ENCODE measurements around the gene BICD1. TPM values are rescaled to one million over a fixed set of nuclear protein-coding genes. Genes with fewer than 3 reads are reported as not detected.

BICD1 gene
- total RNA-seq, 1 experiment from 2014 or later: 41.3 TPM

DNA sequence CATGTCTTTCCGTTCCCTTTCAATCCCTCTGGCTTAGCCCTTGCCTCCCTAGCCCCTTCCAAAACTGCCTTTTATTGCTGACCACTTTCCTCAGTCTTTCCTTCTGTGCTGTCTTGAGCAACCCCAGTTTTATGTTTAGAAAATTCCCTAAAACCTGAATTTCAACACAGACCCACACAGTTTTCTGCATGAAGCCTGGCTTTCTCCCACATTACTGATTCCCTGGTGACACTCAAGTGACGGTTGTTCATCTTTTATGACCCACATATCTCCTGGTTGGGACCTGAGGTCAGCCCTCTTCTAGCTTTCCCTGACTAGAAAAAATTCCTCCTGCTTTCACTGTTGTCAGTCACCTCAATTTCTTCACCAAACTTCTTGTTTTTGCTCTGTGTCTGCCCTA is 313.7 kb downstream of the BICD1 start:
- no peak for DNase-seq
- Histone ChIP-seq H3K4me2 (no peak overlapping the region), H3K36me3 (ENCODE audit: low read depth) (no peaks in the 10 kb centered on the region), H4K20me1 (ENCODE audit: insufficient read depth) (0 out of 2 replicates have a peak, but pooled peaks cover 2% of the 10 kb centered on the region), H3K4me1 (replicated peaks; ENCODE audit: insufficient read depth) (peaks cover 15% of the 10 kb centered on the region), H3K27me3 (ENCODE audit: insufficient read depth, low read depth) (no peaks in the 10 kb centered on the region), H3K27ac (no peak overlapping the region), H3K79me2 (ENCODE audit: low read depth) (peaks cover 34% of the 10 kb centered on the region), H3K9me3 (ENCODE audit: insufficient read depth, low read depth) (no peaks in the 10 kb centered on the region), H3K4me3 (no peak overlapping the region), H2AFZ (no peak overlapping the region), H3F3A (ENCODE audit: insufficient read depth, low read depth) (peaks cover 3% of the 10 kb centered on the region; the same call in 1 of the 2 replicates), H3K9me2 (ENCODE audit: insufficient read depth) (no peaks in the 10 kb centered on the region)
- ChIA-PET CTCF (no interaction called here), POLR2A (ENCODE audit: unreplicated experiment) (no interaction called here)
- TF ChIP-seq, protein P1, sequence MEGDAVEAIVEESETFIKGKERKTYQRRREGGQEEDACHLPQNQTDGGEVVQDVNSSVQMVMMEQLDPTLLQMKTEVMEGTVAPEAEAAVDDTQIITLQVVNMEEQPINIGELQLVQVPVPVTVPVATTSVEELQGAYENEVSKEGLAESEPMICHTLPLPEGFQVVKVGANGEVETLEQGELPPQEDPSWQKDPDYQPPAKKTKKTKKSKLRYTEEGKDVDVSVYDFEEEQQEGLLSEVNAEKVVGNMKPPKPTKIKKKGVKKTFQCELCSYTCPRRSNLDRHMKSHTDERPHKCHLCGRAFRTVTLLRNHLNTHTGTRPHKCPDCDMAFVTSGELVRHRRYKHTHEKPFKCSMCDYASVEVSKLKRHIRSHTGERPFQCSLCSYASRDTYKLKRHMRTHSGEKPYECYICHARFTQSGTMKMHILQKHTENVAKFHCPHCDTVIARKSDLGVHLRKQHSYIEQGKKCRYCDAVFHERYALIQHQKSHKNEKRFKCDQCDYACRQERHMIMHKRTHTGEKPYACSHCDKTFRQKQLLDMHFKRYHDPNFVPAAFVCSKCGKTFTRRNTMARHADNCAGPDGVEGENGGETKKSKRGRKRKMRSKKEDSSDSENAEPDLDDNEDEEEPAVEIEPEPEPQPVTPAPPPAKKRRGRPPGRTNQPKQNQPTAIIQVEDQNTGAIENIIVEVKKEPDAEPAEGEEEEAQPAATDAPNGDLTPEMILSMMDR (conservative IDR thresholded peaks at IDR 0.05): no peak
- no peak for TF ChIP-seq EZH2 (IDR thresholded peaks at IDR 0.05; ENCODE audit: low read depth)
- intact Hi-C loops (cut with micrococcal nuclease; ENCODE audit: unreplicated experiment): no loop called here
- BruUV-seq (replicated peaks): no TSS peak

DNA sequence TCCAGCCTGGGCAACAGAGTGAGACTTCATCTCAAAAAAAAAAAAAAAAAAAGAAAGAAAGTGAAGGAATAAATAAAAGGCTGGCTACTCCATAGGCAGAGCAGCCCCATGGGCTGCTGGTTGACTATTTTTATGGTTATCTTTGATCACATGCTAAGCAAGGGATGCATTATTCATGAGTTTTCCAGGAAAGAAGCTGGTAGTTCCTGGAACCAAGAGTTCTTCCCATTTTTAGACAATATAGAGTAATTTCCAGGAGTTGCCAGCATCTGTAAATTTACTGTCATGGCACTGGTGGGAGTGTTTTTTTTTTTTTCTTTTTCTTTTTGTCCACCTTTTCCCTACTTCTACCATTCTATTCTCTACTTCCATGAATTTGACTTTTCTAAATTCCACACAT is 316.9 kb downstream of the BICD1 start:
- Histone ChIP-seq H3K4me1 (replicated peaks; ENCODE audit: insufficient read depth) (peaks cover 15% of the 10 kb centered on the region), H3K79me2 (ENCODE audit: low read depth) (peaks cover 34% of the 10 kb centered on the region), H3K27ac (no peak overlapping the region), H3K27me3 (ENCODE audit: insufficient read depth, low read depth) (no peaks in the 10 kb centered on the region), H2AFZ (no peak overlapping the region), H3F3A (ENCODE audit: insufficient read depth, low read depth) (peaks cover 3% of the 10 kb centered on the region; the same call in 1 of the 2 replicates), H3K4me2 (no peak overlapping the region), H3K4me3 (no peak overlapping the region), H4K20me1 (ENCODE audit: insufficient read depth) (0 out of 2 replicates have a peak, but pooled peaks cover 2% of the 10 kb centered on the region), H3K9me3 (ENCODE audit: insufficient read depth, low read depth) (no peaks in the 10 kb centered on the region), H3K9me2 (ENCODE audit: insufficient read depth) (no peaks in the 10 kb centered on the region), H3K36me3 (ENCODE audit: low read depth) (no peaks in the 10 kb centered on the region)
- no peak for DNase-seq
- ChIA-PET CTCF (interaction anchor here (0.7 kb wide), 1 partner anchor 135 kb away, joined by 4 read pairs; no protein-coding TSS in a partner anchor), POLR2A (ENCODE audit: unreplicated experiment) (no interaction called here)
- no TSS peak for BruUV-seq (replicated peaks)
- TF ChIP-seq, protein P1 (conservative IDR thresholded peaks at IDR 0.05): no peak
- TF ChIP-seq EZH2 (IDR thresholded peaks at IDR 0.05; ENCODE audit: low read depth): no peak
- intact Hi-C loops (cut with micrococcal nuclease; ENCODE audit: unreplicated experiment): no loop called here

DNA sequence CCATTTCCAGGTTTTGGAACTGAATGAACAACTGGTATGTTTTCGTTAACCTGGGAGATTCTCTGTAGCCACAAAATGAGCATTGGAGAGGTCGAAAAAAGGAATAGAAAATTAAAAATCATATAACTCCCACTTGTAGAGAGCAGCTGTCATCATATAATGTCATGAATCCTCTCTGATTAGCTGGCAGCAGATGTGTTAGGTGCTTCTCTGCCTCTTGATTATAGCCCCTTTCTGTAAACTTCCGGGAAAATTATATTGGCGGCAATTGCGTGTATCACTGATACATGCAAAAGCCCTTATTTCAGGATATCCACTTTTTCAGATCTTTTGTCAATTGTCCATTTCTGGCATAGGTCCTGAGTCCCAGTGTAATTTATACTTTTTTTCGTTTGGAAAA is 324.4 kb downstream of the BICD1 start:
- H2AFZ ChIP-seq: no peak overlapping the region
- H3K9me2 ChIP-seq (ENCODE audit: insufficient read depth): no peaks in the 10 kb centered on the region
- H3K27me3 ChIP-seq (ENCODE audit: insufficient read depth, low read depth): no peaks in the 10 kb centered on the region
- no peaks in the 10 kb centered on the region for H4K20me1 ChIP-seq (ENCODE audit: insufficient read depth)
- no peaks in the 10 kb centered on the region for H3K9me3 ChIP-seq (ENCODE audit: insufficient read depth, low read depth)
- H3F3A ChIP-seq (ENCODE audit: insufficient read depth, low read depth): 0 out of 2 replicates have a peak, but pooled peaks cover 11% of the 10 kb centered on the region
- ChIA-PET POLR2A (ENCODE audit: unreplicated experiment) (no interaction called here), CTCF (no interaction called here)
- H3K4me3 ChIP-seq: no peak overlapping the region
- DNase-seq: no peak
- H3K4me2 ChIP-seq: no peak overlapping the region
- peaks cover 7% of the 10 kb centered on the region for H3K4me1 ChIP-seq (replicated peaks; ENCODE audit: insufficient read depth)
- no peak for TF ChIP-seq EZH2 (IDR thresholded peaks at IDR 0.05; ENCODE audit: low read depth)
- TF ChIP-seq, protein P1 (conservative IDR thresholded peaks at IDR 0.05): no peak
- BruUV-seq (replicated peaks): no TSS peak
- no peak overlapping the region for H3K27ac ChIP-seq
- peaks cover 24% of the 10 kb centered on the region for H3K79me2 ChIP-seq (ENCODE audit: low read depth)
- intact Hi-C loops (cut with micrococcal nuclease; ENCODE audit: unreplicated experiment): no loop called here
- H3K36me3 ChIP-seq (ENCODE audit: low read depth): no peaks in the 10 kb centered on the region

Other genes with a start within 250 kb of the BICD1 start
- gene RESF1, start 147.4 kb upstream of the BICD1 start, total RNA-seq (2021): 25.4 and 33.8 TPM in 2 replicates

All from PC-9 (cell line).